ENCODE data around the gene MRPS27.

MRPS27 gene

DNA sequence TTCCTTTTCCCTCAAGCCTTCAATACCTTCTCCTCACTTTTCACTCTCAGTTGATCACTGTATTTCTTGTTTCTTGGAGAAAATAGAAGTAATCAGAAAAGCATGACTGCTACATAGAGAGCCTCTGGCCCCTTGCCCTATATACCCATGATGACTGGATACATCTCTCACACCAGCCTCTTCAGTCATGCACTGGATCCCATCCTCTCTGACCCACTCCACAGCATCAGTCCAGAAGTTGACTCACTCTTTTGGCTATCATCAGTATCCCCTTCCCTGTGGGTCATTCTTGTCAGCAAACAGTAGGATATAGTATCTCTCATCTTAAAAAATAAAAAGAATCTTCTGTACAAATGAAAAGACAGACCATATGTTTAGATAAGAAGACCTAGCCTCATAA, 33.0 kb upstream of the MRPS27 start:
- no peak for DNase-seq (ENCODE audit: low spot score)
- in situ Hi-C loops (cut with MboI; ENCODE audit: low sequenced_read_pairs, unreplicated experiment) = loop anchor here (25.0 kb wide), 1 partner anchor 459 kb away; the partner anchor contains the start of gene TNPO1

DNA sequence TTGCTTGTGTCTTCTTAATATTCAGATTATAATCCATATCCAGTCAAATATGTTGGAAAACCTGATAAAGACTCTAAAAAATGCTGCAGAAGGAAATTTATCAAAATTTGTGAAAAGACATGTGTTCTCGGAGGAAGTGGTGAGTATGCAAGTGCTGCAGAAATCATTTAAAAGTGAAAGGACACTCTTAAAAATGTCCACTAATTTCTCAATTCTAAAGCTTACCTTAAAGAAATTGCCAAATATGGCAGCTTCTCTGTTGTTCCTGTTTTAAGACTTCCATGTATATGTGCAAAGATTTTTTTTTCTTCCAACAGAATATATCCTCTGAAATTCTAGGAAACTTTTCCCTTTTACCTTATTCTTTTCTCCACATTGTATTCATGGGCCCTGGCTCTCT, 32.6 kb upstream of the MRPS27 start:
- DNase-seq (ENCODE audit: low spot score) = no peak
- in situ Hi-C loops (cut with MboI; ENCODE audit: low sequenced_read_pairs, unreplicated experiment) = loop anchor here (25.0 kb wide), 1 partner anchor 460 kb away; the partner anchor contains the start of gene TNPO1
- TF ChIP-seq, protein P1, sequence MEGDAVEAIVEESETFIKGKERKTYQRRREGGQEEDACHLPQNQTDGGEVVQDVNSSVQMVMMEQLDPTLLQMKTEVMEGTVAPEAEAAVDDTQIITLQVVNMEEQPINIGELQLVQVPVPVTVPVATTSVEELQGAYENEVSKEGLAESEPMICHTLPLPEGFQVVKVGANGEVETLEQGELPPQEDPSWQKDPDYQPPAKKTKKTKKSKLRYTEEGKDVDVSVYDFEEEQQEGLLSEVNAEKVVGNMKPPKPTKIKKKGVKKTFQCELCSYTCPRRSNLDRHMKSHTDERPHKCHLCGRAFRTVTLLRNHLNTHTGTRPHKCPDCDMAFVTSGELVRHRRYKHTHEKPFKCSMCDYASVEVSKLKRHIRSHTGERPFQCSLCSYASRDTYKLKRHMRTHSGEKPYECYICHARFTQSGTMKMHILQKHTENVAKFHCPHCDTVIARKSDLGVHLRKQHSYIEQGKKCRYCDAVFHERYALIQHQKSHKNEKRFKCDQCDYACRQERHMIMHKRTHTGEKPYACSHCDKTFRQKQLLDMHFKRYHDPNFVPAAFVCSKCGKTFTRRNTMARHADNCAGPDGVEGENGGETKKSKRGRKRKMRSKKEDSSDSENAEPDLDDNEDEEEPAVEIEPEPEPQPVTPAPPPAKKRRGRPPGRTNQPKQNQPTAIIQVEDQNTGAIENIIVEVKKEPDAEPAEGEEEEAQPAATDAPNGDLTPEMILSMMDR (IDR thresholded peaks at IDR 0.05; ENCODE audit: borderline replicate concordance, control extremely low read depth, extremely low read depth, insufficient read depth, missing control alignments) = no peak

More for the DNA sequence above, 33.0 kb upstream of the MRPS27 start:
- TF ChIP-seq, protein P1 (IDR thresholded peaks at IDR 0.05; ENCODE audit: borderline replicate concordance, control extremely low read depth, extremely low read depth, insufficient read depth, missing control alignments) = no peak

DNA sequence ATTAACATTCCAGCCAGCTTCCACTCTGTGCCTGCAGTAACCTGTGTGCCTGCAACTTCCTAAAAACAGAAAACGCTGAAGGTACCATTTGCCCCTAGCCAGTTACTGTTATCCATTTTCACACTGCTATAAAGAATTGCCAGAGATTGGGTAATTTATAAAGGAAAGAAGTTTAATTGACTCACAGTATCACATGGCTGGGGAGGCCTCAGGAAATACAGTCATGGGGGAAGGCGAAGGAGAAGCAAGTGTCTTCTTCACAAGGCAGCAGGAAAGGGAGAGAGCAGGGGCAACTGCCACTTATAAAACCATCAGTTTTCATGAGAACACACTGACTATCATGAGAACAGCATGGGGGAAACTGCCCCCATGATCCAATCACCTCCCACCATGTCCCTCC, 31.3 kb upstream of the MRPS27 start:
- no peak for DNase-seq (ENCODE audit: low spot score)
- in situ Hi-C loops (cut with MboI; ENCODE audit: low sequenced_read_pairs, unreplicated experiment) = loop anchor here (25.0 kb wide), 1 partner anchor 461 kb away; the partner anchor contains the start of gene TNPO1
- TF ChIP-seq, protein P1 (IDR thresholded peaks at IDR 0.05; ENCODE audit: borderline replicate concordance, control extremely low read depth, extremely low read depth, insufficient read depth, missing control alignments) = no peak

DNA sequence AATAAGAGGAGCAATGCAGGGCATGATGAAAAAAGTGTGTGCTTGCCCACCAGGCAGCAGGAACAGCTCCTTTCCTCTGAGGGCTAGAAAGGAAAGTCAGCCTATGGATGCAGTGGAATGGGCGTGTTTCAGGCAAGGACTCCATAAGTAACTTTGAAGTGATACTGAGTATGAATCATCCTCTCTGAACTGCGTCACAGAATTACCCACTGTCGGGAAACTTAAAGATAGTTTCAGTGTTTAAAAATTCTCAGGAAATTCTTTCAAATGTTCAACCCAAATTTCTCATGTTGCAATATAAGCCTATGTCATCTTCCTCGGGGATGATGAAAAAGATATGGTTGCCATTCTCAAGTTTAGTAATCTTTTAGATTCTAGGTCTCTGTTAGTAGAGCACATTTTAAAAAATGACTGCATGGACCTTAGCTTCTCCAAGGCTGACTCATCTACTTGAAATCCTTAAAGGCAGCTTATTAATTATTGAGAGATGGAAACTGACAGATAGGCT, 27.8 kb upstream of the MRPS27 start:
- TF ChIP-seq, protein P1 (IDR thresholded peaks at IDR 0.05; ENCODE audit: borderline replicate concordance, control extremely low read depth, extremely low read depth, insufficient read depth, missing control alignments) = no peak
- in situ Hi-C loops (cut with MboI; ENCODE audit: low sequenced_read_pairs, unreplicated experiment) = no loop called here
- DNase-seq (ENCODE audit: low spot score) = peak; percentile 10

DNA sequence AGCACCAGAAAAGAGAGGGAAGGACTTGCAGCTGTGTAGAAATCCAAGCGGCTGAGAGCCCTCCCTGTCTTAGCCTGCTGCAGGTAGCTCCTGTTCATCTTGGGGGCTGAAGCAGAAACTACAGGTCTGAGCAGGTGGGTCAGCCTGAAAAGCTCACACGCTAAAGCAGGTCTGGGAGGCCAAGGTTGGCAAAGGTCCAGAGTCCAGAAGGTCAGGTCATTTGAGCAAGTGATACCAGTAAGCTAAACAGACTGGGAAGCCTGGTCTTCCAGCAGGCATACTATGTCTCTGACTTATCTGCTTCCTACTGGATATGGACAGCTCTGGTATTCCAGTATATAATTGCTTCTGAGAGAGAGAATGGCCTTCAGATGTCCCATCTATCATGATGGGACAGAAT, 26.4 kb upstream of the MRPS27 start:
- DNase-seq (ENCODE audit: low spot score) = no peak
- TF ChIP-seq, protein P1 (IDR thresholded peaks at IDR 0.05; ENCODE audit: borderline replicate concordance, control extremely low read depth, extremely low read depth, insufficient read depth, missing control alignments) = no peak
- in situ Hi-C loops (cut with MboI; ENCODE audit: low sequenced_read_pairs, unreplicated experiment) = no loop called here

DNA sequence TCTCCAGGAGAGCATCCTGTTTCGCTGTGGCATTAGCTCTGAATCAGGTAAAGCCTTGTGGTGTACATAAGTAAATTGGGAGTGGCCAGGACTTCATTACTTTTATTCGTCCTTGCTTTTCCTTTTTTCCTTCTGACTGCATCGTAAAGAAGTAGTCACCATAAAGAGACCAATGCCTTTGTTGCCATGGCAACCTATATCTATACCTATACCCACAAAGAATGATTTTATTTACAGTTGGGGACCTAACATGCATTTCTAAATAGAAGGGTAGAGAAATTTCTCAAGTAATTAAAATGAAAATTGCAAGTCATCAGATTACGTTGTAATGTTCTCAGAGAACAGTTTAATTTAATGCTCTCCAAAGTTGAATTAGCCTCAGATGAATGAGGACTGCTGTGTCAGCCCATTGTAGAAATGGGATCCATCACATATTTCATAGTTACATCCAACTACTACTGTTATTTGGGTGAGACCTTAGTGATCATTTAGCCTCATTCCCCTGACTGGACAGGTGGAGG, 18.7 kb upstream of the MRPS27 start:
- no peak for DNase-seq (ENCODE audit: low spot score)
- TF ChIP-seq, protein P1 (IDR thresholded peaks at IDR 0.05; ENCODE audit: borderline replicate concordance, control extremely low read depth, extremely low read depth, insufficient read depth, missing control alignments) = no peak
- in situ Hi-C loops (cut with MboI; ENCODE audit: low sequenced_read_pairs, unreplicated experiment) = no loop called here

Data from GM13976 (cell line).